HCT116 (cell line): Measurements from ENCODE around the gene AKR1C4. TPM values are rescaled to one million over a fixed set of nuclear protein-coding genes. Genes with fewer than 3 reads are reported as not detected.
"Not testable (repeated sequence)": the region's sequence is repeated elsewhere in the genome, so short reads cannot be mapped to it uniquely, and the experiment has no call there.

Experiments used
- ATAC-seq: fragments of 200-7000 bp; cut with Tn5 transposase; 2 replicates; pipeline ENCODE4 v1.9.1; 2020; ENCODE audit warnings: mild to moderate bottlenecking, moderate library complexity
- BruUV-seq: library from RNA; stranded (reverse); fragments of 400-500 nt; replicated peaks from 2 replicates; lab custom pipeline; 2021; lab: Mats Ljungman, UMichigan
- CTCF ChIA-PET: fragments of 300-600 bp; sonication (Branson Sonifier 250); formaldehyde crosslinking; loops from one replicate; lab custom pipeline; 2021; ENCODE audit warnings: antibody characterized with exemption; lab: Charles Lee
- POLR2A ChIA-PET: fragments of 300-600, 350-600 bp; sonication (Branson Sonifier 250); formaldehyde crosslinking; loops from one replicate; lab custom pipeline; 2021; ENCODE audit warnings: antibody characterized with exemption; lab: Charles Lee
- RAD21 ChIA-PET, 2 experiments: fragments of 300-600 bp; sonication (Branson Sonifier 250); formaldehyde crosslinking; loops; one replicate each; lab custom pipeline; 2023; ENCODE audit warnings: low total read pairs in 2 of 2; ENCODE audit not compliant: uncharacterized antibody in 2 of 2, unreplicated experiment in 2 of 2, low non-redundant PET in 1 of 2; lab: Charles Lee
- DNase-seq: peaks from one replicate; pipeline ENCODE4 v3.0.0-alpha.2; 2010; ENCODE audit warnings: low read depth, low spot score
- H2AFZ ChIP-seq: fragments of 200-600 bp; shearing (Covaris generic), sonication (generic); 2 replicates; pipeline ENCODE4 v1.6.1; 2017; ENCODE audit warnings: low read depth, mixed run types, mixed read lengths, antibody characterized with exemption, low read length; ENCODE audit not compliant: poor library complexity, severe bottlenecking
- H3K27ac ChIP-seq: 2 replicates; pipeline ENCODE4 v1.5.1; 2012; ENCODE audit warnings: low read depth, low read length
- H3K27me3 ChIP-seq: fragments of 200-600 bp; sonication (generic); 2 replicates; pipeline ENCODE4 v1.6.1; 2016; ENCODE audit warnings: mixed run types, low read length, mixed read lengths; ENCODE audit not compliant: insufficient read depth
- H3K36me3 ChIP-seq, 2 experiments: fragments of 200-500 bp in 1 of 2; fragments of 200-600 bp in 1 of 2; sonication (Bioruptor generic) in 1 of 2; sonication (generic) in 1 of 2; 2 replicates each; pipeline versions ENCODE4 v1.5.1 to v1.6.1; 2014 to 2016; ENCODE audit warnings: low read length in 2 of 2, inconsistent platforms in 1 of 2, mixed read lengths in 1 of 2, mixed run types in 1 of 2; ENCODE audit not compliant: insufficient read depth in 2 of 2, control insufficient read depth in 1 of 2
- H3K4me1 ChIP-seq, 2 experiments: fragments of 200-600 bp in 1 of 2; sonication (generic) in 1 of 2; 2 replicates each; pipeline versions ENCODE4 v1.5.1 to v1.6.1; 2012 to 2017; ENCODE audit warnings: low read length in 2 of 2, inconsistent platforms in 1 of 2, mild to moderate bottlenecking in 1 of 2, mixed read lengths in 1 of 2, mixed run types in 1 of 2, moderate library complexity in 1 of 2; ENCODE audit not compliant: insufficient read depth in 2 of 2, control insufficient read depth in 1 of 2
- H3K4me2 ChIP-seq: fragments of 200-600 bp; sonication (generic); 2 replicates; pipeline ENCODE4 v1.6.1; 2017; ENCODE audit warnings: mixed run types, low read length, mixed read lengths
- H3K4me3 ChIP-seq, 2 experiments: fragments of 200-600 bp in 1 of 2; sonication (generic) in 1 of 2; replicated peaks in 1 of 2; 2 replicates each; pipeline ENCODE4 v1.5.1; 2011 to 2016; ENCODE audit warnings: low read length in 2 of 2, control low read depth in 1 of 2, low read depth in 1 of 2, mild to moderate bottlenecking in 1 of 2, mixed read lengths in 1 of 2, mixed run types in 1 of 2
- H3K79me2 ChIP-seq: fragments of 200-600 bp; sonication (generic); 2 replicates; pipeline ENCODE4 v1.6.1; 2017; ENCODE audit warnings: mild to moderate bottlenecking, mixed run types, low read length, moderate library complexity, mixed read lengths; ENCODE audit not compliant: insufficient read depth
- H3K9ac ChIP-seq: fragments of 200-600 bp; sonication (generic); 2 replicates; pipeline ENCODE4 v1.6.1; 2016; ENCODE audit warnings: low read length, mixed read lengths
- H3K9me2 ChIP-seq: fragments of 200-600 bp; sonication (generic), shearing (Covaris generic); 2 replicates; pipeline ENCODE4 v1.6.1; 2017; ENCODE audit warnings: mixed run types, mild to moderate bottlenecking, moderate library complexity; ENCODE audit not compliant: insufficient read depth
- H3K9me3 ChIP-seq, 2 experiments: fragments of 200-500 bp in 1 of 2; fragments of 200-600 bp in 1 of 2; sonication (Bioruptor generic) in 1 of 2; sonication (generic) in 1 of 2; 2 replicates each; pipeline ENCODE4 v1.6.1; 2014 to 2017; ENCODE audit warnings: low read length in 2 of 2, mixed read lengths in 2 of 2, inconsistent platforms in 1 of 2, low read depth in 1 of 2, mild to moderate bottlenecking in 1 of 2, mixed run types in 1 of 2, moderate library complexity in 1 of 2; ENCODE audit not compliant: control insufficient read depth in 1 of 2, insufficient read depth in 1 of 2
- H4K20me1 ChIP-seq: fragments of 200-600 bp; sonication (generic), shearing (Covaris generic); 2 replicates; pipeline ENCODE4 v1.6.1; 2017; ENCODE audit warnings: mixed run types, mild to moderate bottlenecking, moderate library complexity; ENCODE audit not compliant: insufficient read depth
- CBX3 ChIP-seq: IDR thresholded peaks from 2 replicates; pipeline ENCODE4 v1.6.1; 2012; ENCODE audit warnings: low read depth
- CTCF ChIP-seq, 3 experiments: fragments of 200-600 bp in 1 of 3; sonication (generic) in 1 of 3; IDR thresholded peaks in 2 of 3; conservative IDR thresholded peaks in 1 of 3; 2 replicates each; pipeline ENCODE4 v1.5.1; 2012 to 2017; ENCODE audit warnings: low read depth in 2 of 3, low read length in 2 of 3, antibody characterized with exemption in 1 of 3, borderline replicate concordance in 1 of 3, control low read depth in 1 of 3, mild to moderate bottlenecking in 1 of 3, mixed read lengths in 1 of 3, mixed run types in 1 of 3, moderate library complexity in 1 of 3; ENCODE audit not compliant: insufficient read depth in 1 of 3
- EGR1 ChIP-seq: IDR thresholded peaks from 2 replicates; pipeline ENCODE4 v1.6.1; 2012; ENCODE audit warnings: low read depth
- EZH2 ChIP-seq: fragments of 200-600 bp; sonication (generic); IDR thresholded peaks from 2 replicates; pipeline ENCODE4 v1.6.1; 2017; ENCODE audit warnings: antibody characterized with exemption, mixed run types
- EZH2phosphoT487 ChIP-seq: fragments of 200-600 bp; IDR thresholded peaks from 2 replicates; pipeline ENCODE4 v1.6.1; 2018; ENCODE audit warnings: antibody characterized with exemption, borderline replicate concordance
- JUND ChIP-seq: IDR thresholded peaks from 2 replicates; pipeline ENCODE4 v1.6.1; 2012
- MAX ChIP-seq: IDR thresholded peaks from 2 replicates; pipeline ENCODE4 v1.6.1; 2012
- POLR2A ChIP-seq: IDR thresholded peaks from 2 replicates; pipeline ENCODE4 v1.7.0; 2011; ENCODE audit warnings: borderline replicate concordance; ENCODE audit not compliant: insufficient read depth, insufficient read length; ENCODE audit errors: extremely low read depth
- POLR2AphosphoS5 ChIP-seq: IDR thresholded peaks from 2 replicates; pipeline ENCODE4 v1.6.1; 2011; ENCODE audit warnings: mild to moderate bottlenecking, low read depth, low read length, moderate library complexity
- SIN3A ChIP-seq: IDR thresholded peaks from 2 replicates; pipeline ENCODE4 v1.6.1; 2012; ENCODE audit warnings: low read depth
- intact Hi-C: fragments of 100-400 bp; cut with micrococcal nuclease; formaldehyde crosslinking; loops from 2 replicates; pipeline ENCODE4 v1.10.0; 2022
- total RNA-seq: library from RNA; stranded (reverse); gene quantifications from one replicate; pipeline ENCODE4 v1.2.1, GENCODE V29; 2021; ENCODE audit not compliant: unreplicated experiment

Gene AKR1C4
- total RNA-seq, 1 experiment from 2014 or later, result not detected

- no peak for TF ChIP-seq CTCF (IDR thresholded peaks at IDR 0.05 in 2 of 3, conservative IDR thresholded peaks at IDR 0.05 in 1 of 3; ENCODE audit: borderline replicate concordance in 1 of 3, insufficient read depth in 1 of 3, low read depth in 2 of 3, low read length in 2 of 3)
- TF ChIP-seq JUND, result no peak
- TF ChIP-seq CBX3, result no peak
- TF ChIP-seq EGR1, result no peak
- no peak for TF ChIP-seq EZH2
- TF ChIP-seq POLR2A, result no peak
- no peak for TF ChIP-seq SIN3A
- no peak for TF ChIP-seq POLR2AphosphoS5
- no peak for TF ChIP-seq MAX
- no peak for TF ChIP-seq EZH2phosphoT487
Measured at GRCh38 chr10:5254488-5254887, 57.9 kb downstream of the AKR1C4 start (continued).

GRCh38 chr10:5257768-5258167, 61.1 kb downstream of the AKR1C4 start:
- H3K36me3 ChIP-seq, CTCF ChIA-PET: not testable (repeated sequence)

More at GRCh38 chr10:5257768-5258167, 61.1 kb downstream of the AKR1C4 start:
- ATAC-seq, H2AFZ ChIP-seq, BruUV-seq, H3K79me2 ChIP-seq, H4K20me1 ChIP-seq, DNase-seq, H3K27ac ChIP-seq, POLR2A ChIA-PET, intact Hi-C loops, H3K27me3 ChIP-seq, RAD21 ChIA-PET, H3K9ac ChIP-seq, H3K4me3 ChIP-seq, H3K4me1 ChIP-seq, H3K9me3 ChIP-seq, H3K9me2 ChIP-seq, H3K4me2 ChIP-seq: not testable (repeated sequence)
